Inferior parietal cortex (tissue), 1 donor: ENCODE results near the gene TRAPPC12.
A peak's percentile ranks its signal among the peaks of the same experiment; 100 is the strongest.
"Not testable (repeated sequence)": the region's sequence is repeated elsewhere in the genome, so short reads cannot be mapped to it uniquely, and the experiment has no call there.

Experiments used
- DNase-seq: peaks from one replicate; pipeline ENCODE4 v3.0.0-alpha.2; 2016; ENCODE audit errors: extremely low spot score

The TRAPPC12 gene

GRCh38 chr2:3454005-3454404 is 74.5 kb downstream of the TRAPPC12 start:
- DNase-seq: not testable (repeated sequence)

- no peak for DNase-seq
Observed at GRCh38 chr2:3454802-3455201, 75.3 kb downstream of the TRAPPC12 start.

GRCh38 chr2:3456125-3456524 is 76.6 kb downstream of the TRAPPC12 start:
- DNase-seq: no peak

- DNase-seq: no peak
Observed at GRCh38 chr2:3457524-3458395, 78.3 kb downstream of the TRAPPC12 start.

GRCh38 chr2:3458396-3459184 is 79.1 kb downstream of the TRAPPC12 start:
- no peak for DNase-seq

- no peak for DNase-seq
Observed at GRCh38 chr2:3459185-3460015, 79.9 kb downstream of the TRAPPC12 start.

- no peak for DNase-seq
Observed at GRCh38 chr2:3460156-3460555, 80.7 kb downstream of the TRAPPC12 start.

- no peak for DNase-seq
Observed at GRCh38 chr2:3460831-3461800, 81.6 kb downstream of the TRAPPC12 start.

GRCh38 chr2:3461801-3462492 is 82.5 kb downstream of the TRAPPC12 start:
- DNase-seq: peak; percentile 89

GRCh38 chr2:3462493-3463104 is 83.1 kb downstream of the TRAPPC12 start:
- DNase-seq: no peak

GRCh38 chr2:3463186-3463835 is 83.8 kb downstream of the TRAPPC12 start:
- no peak for DNase-seq

GRCh38 chr2:3463944-3464343 is 84.5 kb downstream of the TRAPPC12 start:
- DNase-seq: no peak

- no peak for DNase-seq
Observed at GRCh38 chr2:3464401-3465005, 85.0 kb downstream of the TRAPPC12 start.

- DNase-seq: no peak
Observed at GRCh38 chr2:3465328-3465727, 85.8 kb downstream of the TRAPPC12 start.

GRCh38 chr2:3465844-3466481 is 86.5 kb downstream of the TRAPPC12 start:
- DNase-seq: no peak

GRCh38 chr2:3466482-3466863 is 87.0 kb downstream of the TRAPPC12 start:
- DNase-seq: no peak

GRCh38 chr2:3466966-3467365 is 87.5 kb downstream of the TRAPPC12 start:
- no peak for DNase-seq

- no peak for DNase-seq
Observed at GRCh38 chr2:3467654-3468053, 88.2 kb downstream of the TRAPPC12 start.
